Lung (tissue), 16 donors: ENCODE data around the gene LSM5. TPM values are rescaled to one million over a fixed set of nuclear protein-coding genes. Genes with fewer than 3 reads are reported as not detected.

Experiments used
- ATAC-seq: fragments of 200-7000 bp; cut with Tn5 transposase; one replicate; pipeline ENCODE4 v1.9.1; 2020; ENCODE audit warnings: moderate number of reproducible peaks; ENCODE audit not compliant: insufficient read depth, low FRiP score
- DNase-seq, 3 donors: peaks; one replicate each; pipeline ENCODE4 v3.0.0-alpha.2; 2013 to 2017
- H3K27ac ChIP-seq, 2 donors: one replicate each; pipeline ENCODE4 v1.5.1; 2013; ENCODE audit warnings: mild to moderate bottlenecking in 2 of 2, moderate library complexity in 2 of 2, control low read depth in 1 of 2, inconsistent platforms in 1 of 2, low read depth in 1 of 2, low read length in 1 of 2
- H3K27me3 ChIP-seq, 3 donors: one replicate each; pipeline ENCODE4 v1.5.1; 2013; ENCODE audit warnings: low read length in 2 of 3; ENCODE audit not compliant: control insufficient read depth in 3 of 3, insufficient read depth in 3 of 3
- H3K36me3 ChIP-seq, 4 donors: one replicate each; pipeline ENCODE4 v1.5.1; 2013; ENCODE audit warnings: low read length in 4 of 4, mild to moderate bottlenecking in 1 of 4, moderate library complexity in 1 of 4; ENCODE audit not compliant: control insufficient read depth in 4 of 4, insufficient read depth in 4 of 4
- H3K4me1 ChIP-seq, 5 donors: one replicate each; pipeline ENCODE4 v1.5.1; 2013; ENCODE audit warnings: low read length in 5 of 5, mild to moderate bottlenecking in 2 of 5, moderate library complexity in 1 of 5; ENCODE audit not compliant: control insufficient read depth in 5 of 5, insufficient read depth in 5 of 5
- H3K4me3 ChIP-seq: one replicate; pipeline ENCODE4 v1.5.1; 2013; ENCODE audit warnings: mild to moderate bottlenecking, control low read depth, moderate library complexity
- H3K9ac ChIP-seq, 2 donors: one replicate each; pipeline ENCODE4 v1.5.1; 2013; ENCODE audit warnings: low read length in 2 of 2, control low read depth in 1 of 2; ENCODE audit not compliant: insufficient read depth in 1 of 2
- H3K9me3 ChIP-seq, 4 donors: one replicate each; pipeline ENCODE4 v1.5.1; 2013; ENCODE audit warnings: low read length in 3 of 4, mild to moderate bottlenecking in 1 of 4, moderate library complexity in 1 of 4; ENCODE audit not compliant: control insufficient read depth in 4 of 4, insufficient read depth in 3 of 4
- WGBS, 2 donors: extraction: QIAGEN DNeasy Blood & Tissue Kit; methylation state at CpG; one replicate each; pipeline ENCODE4 v1.1.7; 2013; 5-methylcytosine and 5-hydroxymethylcytosine counted together
- long read RNA-seq, 5 donors: transcript quantifications; one replicate each; lab custom pipeline, GENCODE V29; 2026
- polyA plus RNA-seq, 2 donors: library from polyadenylated mRNA; stranded (reverse); fragments of 200-250 nt; gene quantifications; one replicate each; pipeline ENCODE4 v1.2.1, GENCODE V29; 2013
- total RNA-seq, 2 donors: library from RNA; depleted of rRNA in 1 of 2; stranded (reverse); fragments of >200 nt in 1 of 2; gene quantifications; one replicate each; pipeline ENCODE4 v1.2.1, GENCODE V29; 2014 to 2021
- TF ChIP-seq, protein P1 (sequence below): IDR thresholded peaks from 2 replicates; pipeline ENCODE4 v1.5.1; 2012; ENCODE audit warnings: mild to moderate bottlenecking; ENCODE audit errors: control extremely low read depth, extremely low read depth
- donor health status: control.
- donor health status: control.
- donor health status: Bipolar disorder and iron deficiency.
- donor health status: healthy.
- donor health status: DM: yes; HTN: yes; CAD: no.

The LSM5 gene
- total RNA-seq (10 to 100 TPM; 23.0 to 35.3 TPM), polyA plus RNA-seq (10 to 100 TPM; 40.2 to 98.5 TPM)
- long read RNA-seq, donor 1, transcript LSM5-208 (5 exons, 2,258 nt) = major isoform, 57 of 64 reads
- long read RNA-seq, donor 1, partial matches to known transcripts = 0 of 64 reads
- long read RNA-seq, donor 1, other reads (novel, unspliced or antisense) = 0 of 64 reads
- long read RNA-seq, donor 2, transcript LSM5-208 (5 exons, 2,258 nt) = major isoform, 40 of 45 reads
- long read RNA-seq, donor 2, partial matches to known transcripts = 0 of 45 reads
- long read RNA-seq, donor 2, other reads (novel, unspliced or antisense) = 0 of 45 reads
- long read RNA-seq, donor 3, transcript LSM5-208 (5 exons, 2,258 nt) = major isoform, 43 of 47 reads
- long read RNA-seq, donor 3, partial matches to known transcripts = 0 of 47 reads
- long read RNA-seq, donor 3, other reads (novel, unspliced or antisense) = 0 of 47 reads
- long read RNA-seq, donor 4, transcript LSM5-208 (5 exons, 2,258 nt) = major isoform, 32 of 41 reads
- long read RNA-seq, donor 4, partial matches to known transcripts = 5 of 41 reads
- long read RNA-seq, donor 4, other reads (novel, unspliced or antisense) = 0 of 41 reads
- long read RNA-seq, donor 5, transcript LSM5-208 (5 exons, 2,258 nt) = major isoform, 82 of 106 reads
- long read RNA-seq, donor 5, partial matches to known transcripts = 8 of 106 reads
- long read RNA-seq, donor 5, other reads (novel, unspliced or antisense) = 5 of 106 reads

DNA sequence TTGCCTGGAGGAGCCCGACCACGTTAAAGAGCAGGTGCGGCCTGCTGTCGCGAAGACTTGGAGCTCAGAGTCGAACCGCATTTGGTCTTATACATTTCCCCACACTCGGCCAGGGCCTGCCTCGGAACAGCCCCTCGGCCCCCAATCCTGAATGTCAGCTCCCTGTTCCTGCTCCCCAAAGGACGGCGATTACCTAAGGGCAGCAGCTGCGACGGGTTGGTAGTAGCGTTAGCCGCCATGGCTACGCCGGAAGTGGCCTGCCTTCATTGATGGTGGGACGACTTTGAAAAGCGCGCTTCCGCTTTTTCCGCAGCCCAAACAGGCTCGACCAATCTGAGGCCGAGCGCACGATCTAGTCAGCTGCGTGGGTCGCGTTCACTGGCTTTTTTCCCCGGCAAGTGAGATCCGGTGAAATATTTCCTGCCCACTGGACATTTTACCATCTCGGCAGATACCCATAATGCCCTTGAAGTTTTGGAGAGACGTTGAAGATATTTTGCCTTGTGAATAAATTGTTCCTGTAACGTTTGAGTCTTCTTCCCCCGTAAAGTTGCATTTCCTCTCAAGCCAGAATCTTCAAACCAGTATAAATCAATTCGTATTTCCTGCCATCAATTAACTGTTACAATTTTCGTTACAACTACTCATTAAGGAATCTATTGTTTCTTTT, at the start of gene LSM5:
TSS of gene LSM5 (minus strand) at position 254 of the 670 bp plus-strand sequence. CDS start at position 239, 15 bp downstream.
- no peaks in the 10 kb centered on the region for H3K27me3 ChIP-seq
- WGBS, 2 donors = 0 to 1% methylated on average over 38 of the region's 38 CpGs
- peaks cover 2 to 12% (median 4%) of the 10 kb centered on the region in 4 donors for H3K36me3 ChIP-seq
- peak within 1 kb of the TSS; percentile 99 for H3K4me3 ChIP-seq
- peak within 1 kb of the TSS; percentile 85 to 90 for H3K27ac ChIP-seq
- H3K4me1 ChIP-seq = peaks cover 0 to 16% (median 6%) of the 10 kb centered on the region in 5 donors
- no peaks in the 10 kb centered on the region for H3K9me3 ChIP-seq
- peak; percentile 94 to 98 (median 96) for DNase-seq
- peak; percentile 92 for ATAC-seq
- TF ChIP-seq, protein P1, sequence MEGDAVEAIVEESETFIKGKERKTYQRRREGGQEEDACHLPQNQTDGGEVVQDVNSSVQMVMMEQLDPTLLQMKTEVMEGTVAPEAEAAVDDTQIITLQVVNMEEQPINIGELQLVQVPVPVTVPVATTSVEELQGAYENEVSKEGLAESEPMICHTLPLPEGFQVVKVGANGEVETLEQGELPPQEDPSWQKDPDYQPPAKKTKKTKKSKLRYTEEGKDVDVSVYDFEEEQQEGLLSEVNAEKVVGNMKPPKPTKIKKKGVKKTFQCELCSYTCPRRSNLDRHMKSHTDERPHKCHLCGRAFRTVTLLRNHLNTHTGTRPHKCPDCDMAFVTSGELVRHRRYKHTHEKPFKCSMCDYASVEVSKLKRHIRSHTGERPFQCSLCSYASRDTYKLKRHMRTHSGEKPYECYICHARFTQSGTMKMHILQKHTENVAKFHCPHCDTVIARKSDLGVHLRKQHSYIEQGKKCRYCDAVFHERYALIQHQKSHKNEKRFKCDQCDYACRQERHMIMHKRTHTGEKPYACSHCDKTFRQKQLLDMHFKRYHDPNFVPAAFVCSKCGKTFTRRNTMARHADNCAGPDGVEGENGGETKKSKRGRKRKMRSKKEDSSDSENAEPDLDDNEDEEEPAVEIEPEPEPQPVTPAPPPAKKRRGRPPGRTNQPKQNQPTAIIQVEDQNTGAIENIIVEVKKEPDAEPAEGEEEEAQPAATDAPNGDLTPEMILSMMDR = peak; percentile 2
- H3K9ac ChIP-seq = peak within 1 kb of the TSS in 1 of 2 donors; percentile 77

GRCh38 chr7:32539366-32539765, 49.2 kb upstream of the LSM5 start:
- Histone ChIP-seq H3K9me3 (no peaks in the 10 kb centered on the region), H3K36me3 (peaks cover 3 to 8% (median 3%) of the 10 kb centered on the region in 4 donors), H3K27ac (no peak overlapping the region), H3K9ac (no peak overlapping the region), H3K27me3 (no peaks in the 10 kb centered on the region), H3K4me1 (peaks cover 0 to 20% (median 2%) of the 10 kb centered on the region in 5 donors), H3K4me3 (no peak overlapping the region)
- TF ChIP-seq, protein P1 = no peak
- ATAC-seq = no peak
- no peak for DNase-seq
- 97 to 98% methylated on average over 2 of the region's 2 CpGs for WGBS, 2 donors

DNA sequence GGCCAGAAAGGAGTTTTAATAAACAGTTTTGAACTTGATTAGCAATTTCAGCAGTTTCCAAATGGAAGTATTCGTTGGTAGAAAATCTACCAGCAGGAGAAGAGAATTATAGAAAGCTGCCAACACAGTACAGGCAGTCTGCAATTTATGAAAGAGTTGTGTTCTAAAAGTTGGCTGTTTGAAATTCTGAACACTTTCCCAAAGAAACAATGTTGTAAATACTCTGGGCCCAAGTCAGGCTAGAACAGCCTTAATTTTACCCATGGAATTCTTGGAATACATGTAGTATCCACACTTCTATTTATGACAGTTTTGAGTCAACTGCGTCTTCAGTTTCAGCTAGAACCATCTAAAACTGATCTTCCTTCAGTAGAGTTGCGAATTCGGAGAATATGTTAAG, 47.6 kb upstream of the LSM5 start:
- Histone ChIP-seq H3K9me3 (no peaks in the 10 kb centered on the region), H3K36me3 (no peaks in the 10 kb centered on the region), H3K4me1 (peaks cover 0 to 17% (median 5%) of the 10 kb centered on the region in 5 donors), H3K4me3 (no peak overlapping the region), H3K27ac (no peak overlapping the region), H3K27me3 (no peaks in the 10 kb centered on the region), H3K9ac (no peak overlapping the region)
- DNase-seq = no peak
- 84 to 86% methylated on average over 4 of the region's 4 CpGs for WGBS, 2 donors
- TF ChIP-seq, protein P1 = no peak
- ATAC-seq = no peak
